GM23338 (cell line): ENCODE measurements around the gene TMEM123.

ENCODE experiments used
- CREB1 ChIP-seq: fragments of 250-450 bp; sonication (Bioruptor Pico); IDR thresholded peaks from 2 replicates; pipeline ENCODE4 v1.5.0; 2020; ENCODE audit warnings: low read depth, mild to moderate bottlenecking, moderate library complexity
- EZH2 ChIP-seq: fragments of 200-600 bp; sonication (generic); IDR thresholded peaks from one replicate; pipeline ENCODE4 v1.8.0; 2017; ENCODE audit warnings: antibody characterized with exemption, mild to moderate bottlenecking, low read depth; ENCODE audit not compliant: unreplicated experiment
- EZH2phosphoT487 ChIP-seq: fragments of 200-600 bp; sonication (generic); IDR thresholded peaks from one replicate; pipeline ENCODE4 v1.8.1; 2018; ENCODE audit warnings: antibody characterized with exemption; ENCODE audit not compliant: unreplicated experiment
- JUNB ChIP-seq: IDR thresholded peaks from one replicate; pipeline ENCODE4 v1.6.1; 2016; ENCODE audit warnings: antibody characterized with exemption; ENCODE audit not compliant: unreplicated experiment
- NANOG ChIP-seq: IDR thresholded peaks from 2 replicates; pipeline ENCODE4 v1.6.1; 2016; ENCODE audit warnings: antibody characterized with exemption, borderline replicate concordance
- POLR2AphosphoS5 ChIP-seq: IDR thresholded peaks from 2 replicates; pipeline ENCODE4 v1.6.1; 2016; ENCODE audit warnings: antibody characterized with exemption, low read depth
- STAT1 ChIP-seq: IDR thresholded peaks from one replicate; pipeline ENCODE4 v1.6.1; 2016; ENCODE audit warnings: antibody characterized with exemption; ENCODE audit not compliant: unreplicated experiment
- ZNF114 ChIP-seq: fragments of 250-450 bp; sonication (Bioruptor Pico); IDR thresholded peaks from 2 replicates; pipeline ENCODE4 v1.5.0; 2020; ENCODE audit warnings: mild to moderate bottlenecking, moderate library complexity
- ZNF331 ChIP-seq: fragments of 250-450 bp; sonication (Bioruptor Pico); IDR thresholded peaks from 2 replicates; pipeline ENCODE4 v1.5.0; 2020; ENCODE audit warnings: low read depth, mild to moderate bottlenecking, moderate library complexity
- TF ChIP-seq, protein P1 (sequence below), 2 experiments: fragments of 200-600 bp in 1 of 2; sonication (generic) in 1 of 2; conservative IDR thresholded peaks; 2 replicates each; pipeline versions ENCODE4 v1.5.1 to v1.6.1; 2016 to 2017; ENCODE audit warnings: antibody characterized with exemption in 2 of 2, low read depth in 2 of 2, mild to moderate bottlenecking in 2 of 2, moderate library complexity in 1 of 2
- TF ChIP-seq, protein P2 (sequence below): IDR thresholded peaks from one replicate; pipeline ENCODE4 v1.6.1; 2018; ENCODE audit warnings: antibody characterized with exemption; ENCODE audit not compliant: unreplicated experiment
- TF ChIP-seq, protein P3 (sequence below): IDR thresholded peaks from 2 replicates; pipeline ENCODE4 v1.6.1; 2016; ENCODE audit warnings: antibody characterized with exemption
- TF ChIP-seq, protein P4 (sequence below): fragments of 250-450 bp; sonication (Bioruptor Pico); IDR thresholded peaks from 2 replicates; pipeline ENCODE4 v1.5.0; 2020; ENCODE audit warnings: mild to moderate bottlenecking, moderate library complexity

DNA sequence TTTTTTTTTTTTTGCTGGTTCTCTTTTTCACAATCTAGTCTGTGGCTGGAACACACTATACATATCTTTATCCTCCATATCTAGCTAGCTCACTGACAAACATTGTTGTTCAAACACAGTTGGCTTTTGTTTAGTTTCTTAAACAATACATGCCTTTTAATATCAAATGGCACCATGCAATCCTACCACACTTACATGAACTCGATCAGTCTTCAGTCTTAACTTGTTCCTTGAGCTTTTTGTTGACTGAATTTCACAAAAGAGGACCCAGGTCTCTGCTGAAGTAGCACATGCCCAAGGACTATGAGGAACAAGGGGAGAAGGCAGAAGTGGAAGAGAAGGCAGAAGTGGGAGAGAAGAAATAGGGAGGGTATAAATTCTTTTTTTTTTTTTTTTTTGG lies 25.5 kb downstream of the TMEM123 start:
- TF ChIP-seq, protein P1, sequence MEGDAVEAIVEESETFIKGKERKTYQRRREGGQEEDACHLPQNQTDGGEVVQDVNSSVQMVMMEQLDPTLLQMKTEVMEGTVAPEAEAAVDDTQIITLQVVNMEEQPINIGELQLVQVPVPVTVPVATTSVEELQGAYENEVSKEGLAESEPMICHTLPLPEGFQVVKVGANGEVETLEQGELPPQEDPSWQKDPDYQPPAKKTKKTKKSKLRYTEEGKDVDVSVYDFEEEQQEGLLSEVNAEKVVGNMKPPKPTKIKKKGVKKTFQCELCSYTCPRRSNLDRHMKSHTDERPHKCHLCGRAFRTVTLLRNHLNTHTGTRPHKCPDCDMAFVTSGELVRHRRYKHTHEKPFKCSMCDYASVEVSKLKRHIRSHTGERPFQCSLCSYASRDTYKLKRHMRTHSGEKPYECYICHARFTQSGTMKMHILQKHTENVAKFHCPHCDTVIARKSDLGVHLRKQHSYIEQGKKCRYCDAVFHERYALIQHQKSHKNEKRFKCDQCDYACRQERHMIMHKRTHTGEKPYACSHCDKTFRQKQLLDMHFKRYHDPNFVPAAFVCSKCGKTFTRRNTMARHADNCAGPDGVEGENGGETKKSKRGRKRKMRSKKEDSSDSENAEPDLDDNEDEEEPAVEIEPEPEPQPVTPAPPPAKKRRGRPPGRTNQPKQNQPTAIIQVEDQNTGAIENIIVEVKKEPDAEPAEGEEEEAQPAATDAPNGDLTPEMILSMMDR (conservative IDR thresholded peaks at IDR 0.05; ENCODE audit: low read depth in 2 of 2): no peak
- TF ChIP-seq JUNB (no peak), CREB1 (CRISPR knock-in tag) (no peak), EZH2 (no peak), POLR2AphosphoS5 (no peak), EZH2phosphoT487 (no peak), NANOG (no peak), STAT1 (no peak), ZNF331 (CRISPR knock-in tag) (no peak), ZNF114 (CRISPR knock-in tag) (no peak)
- TF ChIP-seq, protein P2, sequence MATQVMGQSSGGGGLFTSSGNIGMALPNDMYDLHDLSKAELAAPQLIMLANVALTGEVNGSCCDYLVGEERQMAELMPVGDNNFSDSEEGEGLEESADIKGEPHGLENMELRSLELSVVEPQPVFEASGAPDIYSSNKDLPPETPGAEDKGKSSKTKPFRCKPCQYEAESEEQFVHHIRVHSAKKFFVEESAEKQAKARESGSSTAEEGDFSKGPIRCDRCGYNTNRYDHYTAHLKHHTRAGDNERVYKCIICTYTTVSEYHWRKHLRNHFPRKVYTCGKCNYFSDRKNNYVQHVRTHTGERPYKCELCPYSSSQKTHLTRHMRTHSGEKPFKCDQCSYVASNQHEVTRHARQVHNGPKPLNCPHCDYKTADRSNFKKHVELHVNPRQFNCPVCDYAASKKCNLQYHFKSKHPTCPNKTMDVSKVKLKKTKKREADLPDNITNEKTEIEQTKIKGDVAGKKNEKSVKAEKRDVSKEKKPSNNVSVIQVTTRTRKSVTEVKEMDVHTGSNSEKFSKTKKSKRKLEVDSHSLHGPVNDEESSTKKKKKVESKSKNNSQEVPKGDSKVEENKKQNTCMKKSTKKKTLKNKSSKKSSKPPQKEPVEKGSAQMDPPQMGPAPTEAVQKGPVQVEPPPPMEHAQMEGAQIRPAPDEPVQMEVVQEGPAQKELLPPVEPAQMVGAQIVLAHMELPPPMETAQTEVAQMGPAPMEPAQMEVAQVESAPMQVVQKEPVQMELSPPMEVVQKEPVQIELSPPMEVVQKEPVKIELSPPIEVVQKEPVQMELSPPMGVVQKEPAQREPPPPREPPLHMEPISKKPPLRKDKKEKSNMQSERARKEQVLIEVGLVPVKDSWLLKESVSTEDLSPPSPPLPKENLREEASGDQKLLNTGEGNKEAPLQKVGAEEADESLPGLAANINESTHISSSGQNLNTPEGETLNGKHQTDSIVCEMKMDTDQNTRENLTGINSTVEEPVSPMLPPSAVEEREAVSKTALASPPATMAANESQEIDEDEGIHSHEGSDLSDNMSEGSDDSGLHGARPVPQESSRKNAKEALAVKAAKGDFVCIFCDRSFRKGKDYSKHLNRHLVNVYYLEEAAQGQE: no peak
- TF ChIP-seq, protein P3, sequence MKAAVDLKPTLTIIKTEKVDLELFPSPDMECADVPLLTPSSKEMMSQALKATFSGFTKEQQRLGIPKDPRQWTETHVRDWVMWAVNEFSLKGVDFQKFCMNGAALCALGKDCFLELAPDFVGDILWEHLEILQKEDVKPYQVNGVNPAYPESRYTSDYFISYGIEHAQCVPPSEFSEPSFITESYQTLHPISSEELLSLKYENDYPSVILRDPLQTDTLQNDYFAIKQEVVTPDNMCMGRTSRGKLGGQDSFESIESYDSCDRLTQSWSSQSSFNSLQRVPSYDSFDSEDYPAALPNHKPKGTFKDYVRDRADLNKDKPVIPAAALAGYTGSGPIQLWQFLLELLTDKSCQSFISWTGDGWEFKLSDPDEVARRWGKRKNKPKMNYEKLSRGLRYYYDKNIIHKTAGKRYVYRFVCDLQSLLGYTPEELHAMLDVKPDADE: no peak
- TF ChIP-seq, protein P4, sequence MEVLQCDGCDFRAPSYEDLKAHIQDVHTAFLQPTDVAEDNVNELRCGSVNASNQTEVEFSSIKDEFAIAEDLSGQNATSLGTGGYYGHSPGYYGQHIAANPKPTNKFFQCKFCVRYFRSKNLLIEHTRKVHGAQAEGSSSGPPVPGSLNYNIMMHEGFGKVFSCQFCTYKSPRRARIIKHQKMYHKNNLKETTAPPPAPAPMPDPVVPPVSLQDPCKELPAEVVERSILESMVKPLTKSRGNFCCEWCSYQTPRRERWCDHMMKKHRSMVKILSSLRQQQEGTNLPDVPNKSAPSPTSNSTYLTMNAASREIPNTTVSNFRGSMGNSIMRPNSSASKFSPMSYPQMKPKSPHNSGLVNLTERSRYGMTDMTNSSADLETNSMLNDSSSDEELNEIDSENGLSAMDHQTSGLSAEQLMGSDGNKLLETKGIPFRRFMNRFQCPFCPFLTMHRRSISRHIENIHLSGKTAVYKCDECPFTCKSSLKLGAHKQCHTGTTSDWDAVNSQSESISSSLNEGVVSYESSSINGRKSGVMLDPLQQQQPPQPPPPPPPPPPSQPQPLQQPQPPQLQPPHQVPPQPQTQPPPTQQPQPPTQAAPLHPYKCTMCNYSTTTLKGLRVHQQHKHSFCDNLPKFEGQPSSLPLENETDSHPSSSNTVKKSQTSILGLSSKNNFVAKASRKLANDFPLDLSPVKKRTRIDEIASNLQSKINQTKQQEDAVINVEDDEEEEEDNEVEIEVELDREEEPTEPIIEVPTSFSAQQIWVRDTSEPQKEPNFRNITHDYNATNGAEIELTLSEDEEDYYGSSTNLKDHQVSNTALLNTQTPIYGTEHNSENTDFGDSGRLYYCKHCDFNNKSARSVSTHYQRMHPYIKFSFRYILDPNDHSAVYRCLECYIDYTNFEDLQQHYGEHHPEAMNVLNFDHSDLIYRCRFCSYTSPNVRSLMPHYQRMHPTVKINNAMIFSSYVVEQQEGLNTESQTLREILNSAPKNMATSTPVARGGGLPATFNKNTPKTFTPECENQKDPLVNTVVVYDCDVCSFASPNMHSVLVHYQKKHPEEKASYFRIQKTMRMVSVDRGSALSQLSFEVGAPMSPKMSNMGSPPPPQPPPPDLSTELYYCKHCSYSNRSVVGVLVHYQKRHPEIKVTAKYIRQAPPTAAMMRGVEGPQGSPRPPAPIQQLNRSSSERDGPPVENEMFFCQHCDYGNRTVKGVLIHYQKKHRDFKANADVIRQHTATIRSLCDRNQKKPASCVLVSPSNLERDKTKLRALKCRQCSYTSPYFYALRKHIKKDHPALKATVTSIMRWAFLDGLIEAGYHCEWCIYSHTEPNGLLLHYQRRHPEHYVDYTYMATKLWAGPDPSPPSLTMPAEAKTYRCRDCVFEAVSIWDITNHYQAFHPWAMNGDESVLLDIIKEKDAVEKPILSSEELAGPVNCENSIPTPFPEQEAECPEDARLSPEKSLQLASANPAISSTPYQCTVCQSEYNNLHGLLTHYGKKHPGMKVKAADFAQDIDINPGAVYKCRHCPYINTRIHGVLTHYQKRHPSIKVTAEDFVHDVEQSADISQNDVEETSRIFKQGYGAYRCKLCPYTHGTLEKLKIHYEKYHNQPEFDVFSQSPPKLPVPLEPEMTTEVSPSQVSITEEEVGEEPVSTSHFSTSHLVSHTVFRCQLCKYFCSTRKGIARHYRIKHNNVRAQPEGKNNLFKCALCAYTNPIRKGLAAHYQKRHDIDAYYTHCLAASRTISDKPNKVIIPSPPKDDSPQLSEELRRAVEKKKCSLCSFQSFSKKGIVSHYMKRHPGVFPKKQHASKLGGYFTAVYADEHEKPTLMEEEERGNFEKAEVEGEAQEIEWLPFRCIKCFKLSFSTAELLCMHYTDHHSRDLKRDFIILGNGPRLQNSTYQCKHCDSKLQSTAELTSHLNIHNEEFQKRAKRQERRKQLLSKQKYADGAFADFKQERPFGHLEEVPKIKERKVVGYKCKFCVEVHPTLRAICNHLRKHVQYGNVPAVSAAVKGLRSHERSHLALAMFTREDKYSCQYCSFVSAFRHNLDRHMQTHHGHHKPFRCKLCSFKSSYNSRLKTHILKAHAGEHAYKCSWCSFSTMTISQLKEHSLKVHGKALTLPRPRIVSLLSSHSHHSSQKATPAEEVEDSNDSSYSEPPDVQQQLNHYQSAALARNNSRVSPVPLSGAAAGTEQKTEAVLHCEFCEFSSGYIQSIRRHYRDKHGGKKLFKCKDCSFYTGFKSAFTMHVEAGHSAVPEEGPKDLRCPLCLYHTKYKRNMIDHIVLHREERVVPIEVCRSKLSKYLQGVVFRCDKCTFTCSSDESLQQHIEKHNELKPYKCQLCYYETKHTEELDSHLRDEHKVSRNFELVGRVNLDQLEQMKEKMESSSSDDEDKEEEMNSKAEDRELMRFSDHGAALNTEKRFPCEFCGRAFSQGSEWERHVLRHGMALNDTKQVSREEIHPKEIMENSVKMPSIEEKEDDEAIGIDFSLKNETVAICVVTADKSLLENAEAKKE (CRISPR knock-in tag): no peak
